Nephron progenitor cell (in vitro differentiated cells): ENCODE results near the gene RPL15.

Experiments
- DNase-seq: peaks from one replicate; pipeline ENCODE4 v3.0.0; 2021
- H3K27ac Mint-ChIP-seq: 2 replicates; pipeline ENCODE4 v1.8.0; 2021; ENCODE audit warnings: mild to moderate bottlenecking, moderate library complexity, mixed read lengths
- H3K27me3 Mint-ChIP-seq: 2 replicates; pipeline ENCODE4 v1.8.0; 2021; ENCODE audit warnings: mild to moderate bottlenecking, low read depth, mixed read lengths; ENCODE audit not compliant: poor library complexity
- H3K36me3 Mint-ChIP-seq: 2 replicates; pipeline ENCODE4 v1.8.0; 2021; ENCODE audit warnings: low read depth, mixed read lengths
- H3K4me1 Mint-ChIP-seq: 2 replicates; pipeline ENCODE4 v1.8.0; 2021; ENCODE audit warnings: mixed read lengths
- H3K4me3 Mint-ChIP-seq: 2 replicates; pipeline ENCODE4 v1.8.0; 2021; ENCODE audit warnings: mild to moderate bottlenecking, moderate library complexity, mixed read lengths
- H3K9me3 Mint-ChIP-seq: 2 replicates; pipeline ENCODE4 v1.8.0; 2021; ENCODE audit warnings: mild to moderate bottlenecking, moderate library complexity, mixed read lengths
- TF ChIP-seq, protein P1 (sequence below): fragments of 200-600 bp; sonication (generic); IDR thresholded peaks from 2 replicates; pipeline ENCODE4 v1.5.0; 2021; ENCODE audit warnings: antibody characterized with exemption

Gene RPL15

DNA sequence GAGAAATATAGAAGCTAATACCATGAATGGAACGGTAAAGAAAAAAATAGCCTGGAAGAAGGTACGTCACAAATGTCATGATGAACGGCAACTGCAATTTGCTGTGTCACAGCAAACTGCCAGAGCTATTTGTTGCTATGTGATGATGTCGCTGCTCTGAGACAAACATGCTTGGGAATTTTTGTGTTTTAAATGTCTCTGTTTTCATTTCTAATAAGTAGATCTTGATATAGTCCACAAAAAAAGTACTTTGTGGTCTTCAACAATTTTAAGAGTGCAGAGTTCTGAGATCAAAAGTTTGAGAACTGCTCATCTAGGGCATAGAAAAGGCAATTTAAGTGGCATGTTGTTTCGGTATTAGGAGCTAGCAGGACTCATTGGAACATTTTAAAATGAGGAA lies 23.8 kb downstream of the RPL15 start:
- TF ChIP-seq, protein P1, sequence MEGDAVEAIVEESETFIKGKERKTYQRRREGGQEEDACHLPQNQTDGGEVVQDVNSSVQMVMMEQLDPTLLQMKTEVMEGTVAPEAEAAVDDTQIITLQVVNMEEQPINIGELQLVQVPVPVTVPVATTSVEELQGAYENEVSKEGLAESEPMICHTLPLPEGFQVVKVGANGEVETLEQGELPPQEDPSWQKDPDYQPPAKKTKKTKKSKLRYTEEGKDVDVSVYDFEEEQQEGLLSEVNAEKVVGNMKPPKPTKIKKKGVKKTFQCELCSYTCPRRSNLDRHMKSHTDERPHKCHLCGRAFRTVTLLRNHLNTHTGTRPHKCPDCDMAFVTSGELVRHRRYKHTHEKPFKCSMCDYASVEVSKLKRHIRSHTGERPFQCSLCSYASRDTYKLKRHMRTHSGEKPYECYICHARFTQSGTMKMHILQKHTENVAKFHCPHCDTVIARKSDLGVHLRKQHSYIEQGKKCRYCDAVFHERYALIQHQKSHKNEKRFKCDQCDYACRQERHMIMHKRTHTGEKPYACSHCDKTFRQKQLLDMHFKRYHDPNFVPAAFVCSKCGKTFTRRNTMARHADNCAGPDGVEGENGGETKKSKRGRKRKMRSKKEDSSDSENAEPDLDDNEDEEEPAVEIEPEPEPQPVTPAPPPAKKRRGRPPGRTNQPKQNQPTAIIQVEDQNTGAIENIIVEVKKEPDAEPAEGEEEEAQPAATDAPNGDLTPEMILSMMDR: no peak
- H3K27ac Mint-ChIP-seq: no peak overlapping the region
- H3K4me3 Mint-ChIP-seq: no peak overlapping the region
- no peaks in the 10 kb centered on the region for H3K36me3 Mint-ChIP-seq
- H3K9me3 Mint-ChIP-seq: no peaks in the 10 kb centered on the region
- no peak for DNase-seq
- H3K4me1 Mint-ChIP-seq: peaks cover 18% of the 10 kb centered on the region
- H3K27me3 Mint-ChIP-seq: peaks cover 6% of the 10 kb centered on the region

DNA sequence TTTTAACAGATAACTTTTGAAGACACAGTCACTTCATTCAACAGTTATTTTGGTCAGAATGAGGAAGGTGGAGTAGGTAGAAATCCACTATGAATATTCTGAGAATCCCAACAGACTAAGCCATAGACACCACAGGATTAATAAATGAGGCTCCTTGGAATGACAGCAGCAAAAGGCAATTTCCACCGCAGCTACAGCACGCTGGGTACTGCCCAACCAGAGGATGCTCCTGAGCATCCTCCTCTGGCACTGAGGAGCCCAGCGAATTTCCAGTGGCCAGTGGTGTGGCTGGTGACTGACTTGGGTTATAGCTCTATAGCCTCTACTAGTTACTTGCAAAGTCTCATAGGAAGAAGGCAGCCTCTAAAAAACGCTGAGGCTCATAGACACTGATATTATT lies 24.5 kb downstream of the RPL15 start:
- Mint-ChIP-seq H3K36me3 (no peaks in the 10 kb centered on the region), H3K9me3 (no peaks in the 10 kb centered on the region), H3K27me3 (peaks cover 6% of the 10 kb centered on the region), H3K4me1 (peaks cover 18% of the 10 kb centered on the region), H3K27ac (no peak overlapping the region), H3K4me3 (no peak overlapping the region)
- TF ChIP-seq, protein P1: no peak
- no peak for DNase-seq

DNA sequence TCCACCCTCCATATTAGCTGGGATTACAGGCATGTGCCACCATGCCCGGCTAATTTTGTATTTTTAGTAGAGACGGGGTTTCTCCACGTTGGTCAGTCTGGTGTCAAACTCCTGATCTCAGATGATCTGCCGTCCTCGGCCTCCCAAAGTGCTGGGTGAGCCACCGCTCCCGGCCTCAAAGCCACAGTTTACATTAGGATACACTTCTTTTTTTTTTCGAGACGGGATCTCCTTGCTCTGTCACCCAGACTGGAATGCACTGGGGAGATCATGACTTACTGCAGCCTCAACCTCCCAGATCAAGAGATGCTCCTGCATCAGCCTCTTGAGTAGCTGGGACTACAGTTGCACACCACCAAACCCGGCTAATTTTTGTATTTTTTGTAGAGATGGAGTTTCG lies 25.6 kb downstream of the RPL15 start:
- peaks cover 6% of the 10 kb centered on the region for H3K27me3 Mint-ChIP-seq
- peaks cover 25% of the 10 kb centered on the region for H3K4me1 Mint-ChIP-seq
- no peak overlapping the region for H3K4me3 Mint-ChIP-seq

DNA sequence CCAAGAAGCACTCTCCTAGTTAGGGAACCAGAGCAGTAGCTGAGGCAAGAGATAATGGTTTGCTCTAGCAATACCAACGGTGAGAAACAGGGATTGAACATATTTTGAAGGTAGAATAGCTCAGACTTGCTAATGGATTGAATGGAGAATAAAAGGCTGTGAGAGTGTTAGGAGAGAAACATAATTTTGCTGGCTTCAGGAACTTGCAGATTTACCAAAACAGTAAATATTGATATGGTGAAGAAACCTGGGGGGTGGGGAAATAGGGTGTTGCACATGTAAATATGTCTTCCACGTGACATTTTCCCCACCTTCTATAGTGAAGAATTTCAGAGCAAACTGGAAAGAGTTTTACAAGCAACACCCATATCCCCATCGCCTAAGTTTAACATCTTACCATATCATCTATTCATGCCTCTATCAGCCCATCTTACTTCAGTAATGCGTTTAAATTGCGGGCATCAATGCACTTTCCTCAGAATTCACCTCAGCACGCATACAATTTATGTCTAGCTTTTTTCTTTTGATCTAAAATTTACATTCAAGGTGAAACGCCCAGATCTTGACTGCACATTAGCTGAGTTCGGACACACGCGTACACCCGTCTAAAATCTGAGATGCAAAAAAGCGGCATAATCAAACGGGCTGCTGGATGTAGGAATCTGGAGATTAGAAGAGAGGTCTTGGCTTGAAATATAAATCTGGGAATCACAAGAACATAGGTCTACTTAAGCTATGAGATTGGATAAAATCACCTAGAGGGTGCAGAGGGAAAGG lies 27.3 kb downstream of the RPL15 start:
- H3K4me3 Mint-ChIP-seq: peak overlapping the region; percentile 88
- TF ChIP-seq, protein P1: no peak
- peak overlapping the region; percentile 95 for H3K27ac Mint-ChIP-seq
- no peak for DNase-seq
- H3K27me3 Mint-ChIP-seq: peaks cover under 1% of the 10 kb centered on the region
- H3K4me1 Mint-ChIP-seq: peaks cover 31% of the 10 kb centered on the region
- peaks cover 7% of the 10 kb centered on the region for H3K36me3 Mint-ChIP-seq
- H3K9me3 Mint-ChIP-seq: no peaks in the 10 kb centered on the region

More for the DNA sequence above, 25.6 kb downstream of the RPL15 start:
- DNase-seq: no peak
- H3K36me3 Mint-ChIP-seq: no peaks in the 10 kb centered on the region
- no peaks in the 10 kb centered on the region for H3K9me3 Mint-ChIP-seq
- TF ChIP-seq, protein P1: no peak
- H3K27ac Mint-ChIP-seq: no peak overlapping the region

DNA sequence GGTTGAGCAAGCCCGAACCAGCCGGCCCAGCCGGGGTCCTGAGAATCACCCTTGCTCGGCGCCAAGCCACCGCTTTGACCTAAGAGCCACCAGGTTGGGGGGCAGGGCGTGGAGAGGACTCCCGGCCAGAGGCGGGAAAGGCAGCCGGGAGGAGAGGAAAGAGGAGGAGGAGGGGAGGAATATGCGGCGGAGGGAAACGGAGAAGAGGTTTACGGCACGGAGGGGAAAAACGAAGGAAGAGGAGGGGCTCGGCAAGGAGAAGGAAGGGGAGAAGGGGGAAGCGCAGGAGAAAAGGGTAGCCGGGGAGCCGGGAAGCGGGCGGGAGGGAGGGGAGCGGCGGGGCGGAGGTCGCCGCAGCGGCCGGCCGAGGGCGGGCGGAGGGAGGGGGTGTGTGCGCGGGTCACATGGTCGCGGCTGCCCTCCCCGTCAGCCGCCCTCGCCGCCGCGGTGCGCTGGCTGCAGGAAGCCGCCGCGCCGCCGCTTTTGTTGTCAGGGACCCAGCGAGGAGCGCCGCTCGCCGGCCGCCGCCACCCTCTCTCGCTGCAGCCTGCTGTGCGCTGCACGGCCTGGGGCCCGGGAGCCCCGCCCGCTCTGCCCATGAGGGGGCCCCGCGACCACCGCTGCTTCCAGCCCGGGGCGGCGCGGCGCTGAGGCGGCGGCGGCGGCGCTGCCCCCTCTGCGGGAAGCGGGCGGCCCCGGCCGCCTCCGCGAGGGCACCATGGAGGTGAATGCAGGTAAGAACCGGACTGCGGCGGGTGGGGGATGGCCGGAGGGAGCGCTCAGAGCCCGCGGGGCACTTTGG lies 28.1 kb downstream of the RPL15 start, which contains the start of gene NR1D2:
Gene NR1D2 (plus strand): TSS at position 426 of the 802 bp plus-strand sequence. CDS start 293 bp downstream, at position 719.
- peaks cover 36% of the 10 kb centered on the region for H3K4me1 Mint-ChIP-seq
- peaks cover 7% of the 10 kb centered on the region for H3K36me3 Mint-ChIP-seq
- TF ChIP-seq, protein P1: no peak
- DNase-seq: peak; percentile 88
- H3K4me3 Mint-ChIP-seq: peak within 1 kb of the TSS; percentile 88
- no peaks in the 10 kb centered on the region for H3K27me3 Mint-ChIP-seq
- no peaks in the 10 kb centered on the region for H3K9me3 Mint-ChIP-seq
- H3K27ac Mint-ChIP-seq: peak within 1 kb of the TSS; percentile 95
